Prostate gland (tissue), 2 donors: ENCODE data around the gene CNTN4. TPM values are rescaled to one million over a fixed set of nuclear protein-coding genes. Genes with fewer than 3 reads are reported as not detected.

Experiments used
- DNase-seq: peaks from one replicate; pipeline ENCODE4 v3.0.0-alpha.2; 2019; ENCODE audit warnings: low spot score
- H3K27ac ChIP-seq, 2 donors: fragments of 200-600 bp; sonication (generic); 2 replicates each; pipeline ENCODE4 v1.5.1; 2017 to 2019
- H3K27me3 ChIP-seq: fragments of 200-600 bp; sonication (generic); replicated peaks from 2 replicates; pipeline ENCODE4 v1.5.1; 2019; ENCODE audit not compliant: insufficient read depth
- H3K36me3 ChIP-seq, 2 donors: fragments of 200-600 bp; sonication (generic); 1 replicate in 1 of 2; 2 replicates in 1 of 2; pipeline versions ENCODE4 v1.5.1 to v1.8.1; 2017 to 2019
- H3K4me1 ChIP-seq: fragments of 200-600 bp; sonication (generic); replicated peaks from 2 replicates; pipeline ENCODE4 v1.5.1; 2019
- H3K4me3 ChIP-seq, 2 donors: fragments of 200-600 bp; sonication (generic); 2 replicates each; pipeline ENCODE4 v1.5.1; 2017 to 2019
- H3K9me3 ChIP-seq: fragments of 200-600 bp; sonication (generic); 2 replicates; pipeline ENCODE4 v1.5.1; 2017
- CTCF ChIP-seq, 4 experiments: fragments of 200-600 bp in 2 of 4; fragments of 450-650 bp in 2 of 4; sonication (generic) in 2 of 4; IDR thresholded peaks; 1 replicate in 3 of 4; 2 replicates in 1 of 4; pipeline ENCODE4 v1.5.1; 2016 to 2019; ENCODE audit warnings: antibody characterized with exemption in 4 of 4, mild to moderate bottlenecking in 2 of 4, moderate library complexity in 2 of 4
- POLR2A ChIP-seq: fragments of 450-650 bp; IDR thresholded peaks from one replicate; pipeline ENCODE4 v1.6.1; 2016; ENCODE audit warnings: antibody characterized with exemption, mild to moderate bottlenecking
- POLR2AphosphoS5 ChIP-seq: sonication (generic); formaldehyde crosslinking; IDR thresholded peaks from one replicate; pipeline ENCODE4 v1.6.1; 2017; ENCODE audit warnings: antibody characterized with exemption
- WGBS: methylation state at CpG from one replicate; pipeline ENCODE4 v1.1.5; 2018; 5-methylcytosine and 5-hydroxymethylcytosine counted together
- intact Hi-C: fragments of 100-400 bp; cut with DNase I; formaldehyde crosslinking; loops from one replicate; pipeline ENCODE4 v1.14.2; 2022
- total RNA-seq, 2 donors: library from RNA; depleted of rRNA; stranded (reverse); fragments of >200 nt; gene quantifications; one replicate each; pipeline ENCODE4 v1.1.0, GENCODE V29; 2016

The CNTN4 gene
- total RNA-seq, 2 donors from 2014 or later = 1.5 to 5.7 TPM

- Histone ChIP-seq H3K27ac (no peak overlapping the region), H3K4me3 (no peak overlapping the region), H3K9me3 (no peaks in the 10 kb centered on the region), H3K36me3 (no peaks in the 10 kb centered on the region), H3K27me3 (no peaks in the 10 kb centered on the region), H3K4me1 (no peaks in the 10 kb centered on the region)
- no peak for DNase-seq
- intact Hi-C loops = no loop called here
- WGBS = 68% methylated on average over 1 of the region's 1 CpG
- no peak for TF ChIP-seq POLR2A
- no peak for TF ChIP-seq CTCF (IDR thresholded peaks at IDR 0.05)
- TF ChIP-seq POLR2AphosphoS5 = no peak
These were observed 202.7 kb downstream of the CNTN4 start for GRCh38 chr3:2301361-2301760.

- 9% methylated on average over 6 of the region's 6 CpGs for WGBS
- Histone ChIP-seq H3K4me3 (no peak overlapping the region), H3K9me3 (no peaks in the 10 kb centered on the region), H3K27me3 (no peaks in the 10 kb centered on the region), H3K36me3 (no peaks in the 10 kb centered on the region), H3K27ac (no peak overlapping the region), H3K4me1 (no peaks in the 10 kb centered on the region)
- no peak for TF ChIP-seq POLR2A
- TF ChIP-seq CTCF (IDR thresholded peaks at IDR 0.05) = no peak
- TF ChIP-seq POLR2AphosphoS5 = no peak
- no peak for DNase-seq
- intact Hi-C loops = no loop called here
These were observed 204.9 kb downstream of the CNTN4 start for GRCh38 chr3:2303566-2303965.

GRCh38 chr3:2311022-2311421, 212.4 kb downstream of the CNTN4 start:
- Histone ChIP-seq H3K27me3 (no peaks in the 10 kb centered on the region), H3K27ac (no peak overlapping the region), H3K4me3 (no peak overlapping the region), H3K36me3 (no peaks in the 10 kb centered on the region), H3K9me3 (no peaks in the 10 kb centered on the region), H3K4me1 (no peaks in the 10 kb centered on the region)
- whole genome bisulfite sequencing = 86% methylated on average over 2 of the region's 2 CpGs
- intact Hi-C loops = no loop called here
- TF ChIP-seq POLR2A (no peak), POLR2AphosphoS5 (no peak), CTCF (IDR thresholded peaks at IDR 0.05) (no peak)
- DNase-seq = no peak

- intact Hi-C loops = no loop called here
- Histone ChIP-seq H3K4me1 (no peaks in the 10 kb centered on the region), H3K27ac (no peak overlapping the region), H3K36me3 (no peaks in the 10 kb centered on the region), H3K9me3 (no peaks in the 10 kb centered on the region), H3K27me3 (no peaks in the 10 kb centered on the region), H3K4me3 (no peak overlapping the region)
- 37% methylated on average over 7 of the region's 7 CpGs for WGBS
- TF ChIP-seq CTCF (IDR thresholded peaks at IDR 0.05) (no peak), POLR2AphosphoS5 (no peak), POLR2A (no peak)
- no peak for DNase-seq
These were observed 218.9 kb downstream of the CNTN4 start for GRCh38 chr3:2317521-2317920.

GRCh38 chr3:2334921-2335320, 236.3 kb downstream of the CNTN4 start:
- WGBS = 55% methylated on average over 3 of the region's 3 CpGs
- no peaks in the 10 kb centered on the region for H3K36me3 ChIP-seq
- no peaks in the 10 kb centered on the region for H3K27me3 ChIP-seq
- TF ChIP-seq POLR2AphosphoS5 (no peak), CTCF (IDR thresholded peaks at IDR 0.05) (no peak), POLR2A (no peak)
- H3K4me1 ChIP-seq = no peaks in the 10 kb centered on the region
- no peak overlapping the region for H3K27ac ChIP-seq
- intact Hi-C loops = no loop called here
- no peak overlapping the region for H3K4me3 ChIP-seq
- no peaks in the 10 kb centered on the region for H3K9me3 ChIP-seq
- DNase-seq = no peak
